ENCODE data around the gene TOMM20L. TPM values are rescaled to one million over a fixed set of nuclear protein-coding genes. Genes with fewer than 3 reads are reported as not detected.
"Not testable (repeated sequence)": the region's sequence is repeated elsewhere in the genome, so short reads cannot be mapped to it uniquely, and the experiment has no call there.

The TOMM20L gene
- not detected in 2 replicates for total RNA-seq

DNA sequence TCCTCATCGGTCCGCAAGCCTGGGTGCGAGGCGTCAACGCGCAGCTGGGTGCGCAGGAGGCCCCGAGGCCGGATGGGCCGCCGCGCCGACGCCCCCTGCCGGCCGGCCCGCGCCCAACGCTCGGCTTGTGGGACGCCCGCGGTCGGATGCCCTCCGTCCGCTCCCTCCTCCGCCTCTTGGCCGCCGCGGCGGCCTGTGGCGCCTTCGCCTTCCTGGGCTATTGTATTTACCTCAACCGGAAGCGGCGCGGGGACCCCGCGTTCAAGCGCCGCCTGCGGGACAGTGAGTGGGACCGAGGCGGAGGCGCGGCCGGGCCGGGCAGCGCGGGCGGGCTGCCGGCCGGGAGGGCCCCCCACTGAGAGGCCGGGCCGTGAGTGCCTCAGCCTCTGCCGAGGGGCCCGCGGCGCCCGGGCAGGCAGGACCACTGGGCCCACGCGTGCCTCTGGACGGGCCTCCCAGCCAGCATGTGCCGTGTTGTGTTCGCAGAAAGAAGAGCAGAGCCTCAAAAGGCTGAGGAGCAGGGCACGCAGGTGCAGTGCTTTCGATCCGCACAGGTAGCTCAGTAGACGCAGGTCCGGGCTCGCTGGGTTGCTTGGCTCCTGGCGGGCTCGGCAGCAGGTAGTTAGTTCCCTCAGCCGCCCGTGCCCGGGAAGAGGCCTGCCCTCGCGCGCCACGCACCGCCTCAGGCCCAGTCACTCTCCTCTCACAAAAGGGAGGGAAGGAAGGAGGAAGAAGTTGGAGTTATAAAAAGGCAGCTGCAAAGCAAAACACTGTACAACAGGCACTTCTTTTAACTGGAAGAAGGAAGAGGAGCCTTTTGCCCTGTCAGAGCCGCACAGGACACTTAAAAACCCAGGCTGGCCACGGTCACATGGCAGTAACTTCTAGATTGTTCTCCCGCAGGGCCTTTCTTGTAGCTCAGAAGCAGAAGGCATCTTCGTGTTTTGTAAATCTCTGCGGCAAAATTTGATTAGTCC lies at the start of gene TOMM20L:
Gene TOMM20L, plus strand, starts transcription at position 119 of the 977 bp plus-strand sequence. Its CDS starts 28 bp downstream, at position 147.
- H3K27ac Mint-ChIP-seq, result peak within 1 kb of the TSS; percentile 51
- H3K27me3 Mint-ChIP-seq, result peaks cover 2% of the 10 kb centered on the region
- H3K4me1 Mint-ChIP-seq, result peaks cover 11% of the 10 kb centered on the region
- intact Hi-C loops (cut with micrococcal nuclease), result loop anchor here (1.0 to 5.0 kb wide), 2 partner anchors 31 to 64 kb away; partner anchors contain the start of genes KIAA0586 and TIMM9
- H3K4me3 Mint-ChIP-seq, result peak within 1 kb of the TSS; percentile 76
- H3K36me3 Mint-ChIP-seq (ENCODE audit: low read depth), result no peaks in the 10 kb centered on the region
- DNase-seq, result peak; percentile 94
- H3K9me3 Mint-ChIP-seq, result no peaks in the 10 kb centered on the region

DNA sequence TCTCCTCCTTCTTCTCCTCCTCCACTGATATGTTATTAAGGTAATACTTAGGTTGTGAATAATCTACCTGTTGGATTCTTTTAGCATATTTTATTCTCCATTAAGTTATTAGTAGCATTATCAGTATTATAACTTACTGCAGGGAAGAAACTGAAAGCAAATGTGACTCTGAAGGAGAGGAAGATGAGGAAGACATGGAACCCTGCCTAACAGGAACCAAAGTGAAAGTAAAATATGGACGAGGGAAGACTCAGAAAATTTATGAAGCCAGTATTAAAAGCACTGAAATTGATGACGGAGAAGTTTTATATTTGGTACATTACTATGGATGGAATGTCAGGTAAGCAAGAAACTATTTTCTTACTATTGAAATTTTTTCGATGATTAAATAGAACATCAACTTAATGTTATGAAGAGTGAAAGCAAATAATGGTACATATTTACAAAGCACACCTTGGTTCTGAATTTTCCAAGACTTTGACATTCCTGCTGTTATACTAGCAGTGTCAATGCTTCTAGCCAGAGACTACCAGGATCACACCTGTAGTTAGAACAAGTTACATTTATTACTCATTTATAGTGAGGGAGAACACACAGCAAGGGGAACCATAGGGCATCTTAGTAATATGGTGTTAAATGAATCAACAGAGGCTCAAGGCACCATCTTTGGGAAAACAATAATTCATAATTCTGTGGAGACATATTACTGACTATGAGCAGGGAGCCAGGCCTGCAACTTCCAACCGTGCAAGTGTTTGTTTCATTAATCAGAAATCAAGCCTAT lies 42.0 kb upstream of the TOMM20L start:
- Mint-ChIP-seq H3K27me3 (no peaks in the 10 kb centered on the region), H3K36me3 (ENCODE audit: low read depth) (peaks cover 42% of the 10 kb centered on the region), H3K9me3 (no peaks in the 10 kb centered on the region), H3K4me1 (peaks cover 19% of the 10 kb centered on the region), H3K27ac (peak overlapping the region; percentile 90), H3K4me3 (peak overlapping the region; percentile 83)
- intact Hi-C loops (cut with micrococcal nuclease), result no loop called here
- no peak for DNase-seq

DNA sequence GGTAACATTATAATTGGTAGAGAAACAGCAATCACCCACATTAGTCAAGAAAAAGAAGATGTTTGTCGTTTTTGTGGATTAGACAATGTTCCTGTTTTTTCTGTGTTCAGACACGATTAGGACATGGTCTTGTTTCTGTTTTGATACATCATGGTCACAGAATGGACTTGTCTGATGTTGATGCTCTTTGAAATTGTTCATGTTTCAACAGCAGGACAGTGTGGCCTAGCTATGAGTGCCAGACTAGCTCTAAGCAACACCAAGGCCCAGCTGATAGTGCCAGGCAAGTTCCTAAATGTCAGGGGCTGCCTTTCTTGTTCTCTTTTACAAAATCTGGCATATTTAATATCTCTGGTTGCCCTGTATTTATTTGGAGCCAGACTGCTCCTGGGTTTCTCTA lies 40.9 kb upstream of the TOMM20L start:
- H3K27ac Mint-ChIP-seq, result no peak overlapping the region
- intact Hi-C loops (cut with micrococcal nuclease), result no loop called here

DNA sequence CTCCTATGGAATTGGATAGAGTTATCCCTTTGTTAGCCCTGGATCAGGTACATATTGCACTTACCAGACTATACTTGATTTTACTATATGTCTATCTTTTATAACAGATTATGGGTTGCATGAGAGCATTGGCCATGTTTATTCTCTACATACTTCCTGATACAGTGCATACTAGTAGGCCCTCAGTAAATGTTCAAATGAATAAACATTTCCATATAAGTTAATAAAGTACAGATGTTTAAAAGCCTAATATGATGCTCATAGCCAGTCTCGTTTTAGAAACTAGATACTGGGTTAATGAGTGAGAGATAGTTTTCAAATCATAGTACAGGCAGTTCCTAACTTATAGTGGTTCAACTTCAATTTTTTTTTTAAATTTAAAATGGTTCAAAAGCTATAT lies 39.5 kb upstream of the TOMM20L start:
- H3K27me3 Mint-ChIP-seq, result no peaks in the 10 kb centered on the region
- H3K9me3 Mint-ChIP-seq, result no peaks in the 10 kb centered on the region
- DNase-seq, result no peak
- no peak overlapping the region for H3K4me3 Mint-ChIP-seq
- H3K27ac Mint-ChIP-seq, result no peak overlapping the region
- intact Hi-C loops (cut with micrococcal nuclease), result no loop called here
- H3K4me1 Mint-ChIP-seq, result peaks cover 19% of the 10 kb centered on the region
- H3K36me3 Mint-ChIP-seq (ENCODE audit: low read depth), result peaks cover 39% of the 10 kb centered on the region

More for the DNA sequence above, 40.9 kb upstream of the TOMM20L start:
- Mint-ChIP-seq H3K9me3 (no peaks in the 10 kb centered on the region), H3K4me3 (no peak overlapping the region), H3K4me1 (peaks cover 19% of the 10 kb centered on the region), H3K36me3 (ENCODE audit: low read depth) (peaks cover 42% of the 10 kb centered on the region), H3K27me3 (no peaks in the 10 kb centered on the region)
- DNase-seq, result no peak

DNA sequence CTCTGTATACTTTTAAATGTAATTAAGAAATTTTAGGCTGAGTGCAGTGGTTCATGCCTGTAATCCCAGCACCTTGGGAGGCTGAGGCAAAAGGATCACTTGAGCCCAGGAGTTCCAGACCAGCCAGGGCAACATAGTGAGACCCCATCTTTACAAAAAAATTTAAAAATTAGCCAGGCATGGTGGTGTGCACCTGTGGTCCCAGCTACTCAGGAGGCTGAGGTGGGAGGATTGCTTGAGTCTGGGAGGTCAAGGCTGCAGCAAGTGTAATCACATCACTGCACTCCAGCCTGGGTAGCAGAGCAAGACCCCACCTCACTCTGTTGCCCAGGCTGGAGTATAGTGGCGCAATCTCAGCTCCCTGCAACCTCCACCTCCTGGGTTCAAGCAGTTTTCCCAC lies 33.5 kb upstream of the TOMM20L start:
- intact Hi-C loops (cut with micrococcal nuclease); H3K27me3 Mint-ChIP-seq: not testable (repeated sequence)
- H3K36me3 Mint-ChIP-seq (ENCODE audit: low read depth), result peaks cover 29% of the 10 kb centered on the region

DNA sequence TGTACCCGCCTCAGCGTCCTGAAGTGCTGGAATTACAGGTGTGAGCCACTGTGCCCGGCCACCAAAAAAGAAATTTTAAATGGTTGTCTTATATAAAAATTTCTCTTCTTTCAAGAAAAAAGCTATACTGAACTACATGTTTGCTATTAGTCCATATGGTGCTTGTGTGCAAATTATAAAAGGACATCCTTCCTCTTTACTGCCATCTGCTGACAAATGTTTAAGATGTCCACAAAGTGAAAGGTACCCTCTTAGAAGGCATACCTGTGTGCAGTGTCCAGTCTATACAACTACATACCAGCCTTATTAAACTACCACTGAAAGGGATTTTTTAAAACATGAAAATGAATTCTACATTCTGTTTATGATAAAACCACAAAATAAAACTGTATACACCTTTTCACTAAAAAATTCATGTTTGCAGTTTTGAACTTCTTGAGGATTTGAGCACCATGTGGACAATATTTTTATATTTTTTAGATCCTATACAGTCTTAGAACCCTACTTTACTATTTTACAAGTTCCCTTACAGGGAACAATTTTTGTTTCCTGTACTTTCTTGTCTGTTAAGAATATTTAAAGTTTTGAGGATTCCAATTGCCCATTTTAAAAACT lies 32.8 kb upstream of the TOMM20L start:
- Mint-ChIP-seq H3K4me1 (peaks cover 6% of the 10 kb centered on the region), H3K27me3 (no peaks in the 10 kb centered on the region), H3K9me3 (no peaks in the 10 kb centered on the region), H3K4me3 (no peak overlapping the region), H3K27ac (no peak overlapping the region), H3K36me3 (ENCODE audit: low read depth) (peaks cover 33% of the 10 kb centered on the region)
- peak; percentile 59 for DNase-seq
- intact Hi-C loops (cut with micrococcal nuclease), result loop anchor here (1.0 kb wide), 1 partner anchor 255 kb away; no protein-coding TSS in a partner anchor

More for the DNA sequence above, 33.5 kb upstream of the TOMM20L start:
- not testable (repeated sequence) for DNase-seq, H3K4me1 Mint-ChIP-seq, H3K4me3 Mint-ChIP-seq, H3K9me3 Mint-ChIP-seq, H3K27ac Mint-ChIP-seq

DNA sequence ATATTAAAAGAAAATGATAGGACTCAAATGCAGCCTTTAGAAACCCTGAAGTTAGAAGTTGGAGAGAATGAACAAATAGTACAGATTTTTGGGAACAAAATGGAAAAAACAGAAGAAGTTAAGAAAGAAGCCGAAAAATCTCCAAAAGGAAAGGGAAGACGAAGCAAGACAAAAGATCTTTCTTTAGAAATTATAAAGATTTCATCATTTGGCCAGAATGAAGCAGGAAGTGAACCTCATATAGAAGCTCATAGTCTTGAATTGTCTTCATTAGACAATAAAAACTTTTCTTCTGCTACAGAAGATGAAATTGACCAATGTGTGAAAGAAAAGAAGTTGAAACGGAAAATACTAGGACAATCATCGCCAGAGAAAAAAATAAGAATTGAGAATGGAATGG lies 31.4 kb upstream of the TOMM20L start:
- H3K36me3 Mint-ChIP-seq (ENCODE audit: low read depth), result peaks cover 39% of the 10 kb centered on the region
- intact Hi-C loops (cut with micrococcal nuclease), result no loop called here
- H3K4me3 Mint-ChIP-seq, result no peak overlapping the region
- no peak overlapping the region for H3K27ac Mint-ChIP-seq
- peaks cover 6% of the 10 kb centered on the region for H3K4me1 Mint-ChIP-seq
- no peak for DNase-seq
- no peaks in the 10 kb centered on the region for H3K9me3 Mint-ChIP-seq
- no peaks in the 10 kb centered on the region for H3K27me3 Mint-ChIP-seq

DNA sequence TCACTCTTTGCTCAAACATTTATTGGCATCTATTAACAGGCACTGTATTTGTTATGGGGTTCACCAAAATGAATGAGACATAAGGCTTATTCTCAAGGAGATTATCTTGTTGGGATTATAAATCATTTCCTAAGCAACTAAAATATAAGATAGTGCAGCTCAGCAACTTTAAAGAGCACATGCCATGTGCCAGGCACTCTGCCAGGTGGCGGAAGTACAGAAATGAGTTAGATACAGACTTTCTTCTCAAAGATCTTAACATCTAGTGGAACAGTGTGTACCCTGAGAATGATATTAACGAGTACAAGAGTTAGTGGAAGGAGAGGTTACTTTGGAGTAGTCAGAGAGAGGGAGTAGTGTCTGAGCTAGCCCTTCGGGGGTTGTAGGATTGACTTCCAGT lies 28.4 kb upstream of the TOMM20L start:
- Mint-ChIP-seq H3K4me3 (no peak overlapping the region), H3K27me3 (no peaks in the 10 kb centered on the region), H3K4me1 (peaks cover 6% of the 10 kb centered on the region), H3K27ac (no peak overlapping the region), H3K9me3 (no peaks in the 10 kb centered on the region), H3K36me3 (ENCODE audit: low read depth) (peaks cover 42% of the 10 kb centered on the region)
- no peak for DNase-seq
- intact Hi-C loops (cut with micrococcal nuclease), result no loop called here

DNA sequence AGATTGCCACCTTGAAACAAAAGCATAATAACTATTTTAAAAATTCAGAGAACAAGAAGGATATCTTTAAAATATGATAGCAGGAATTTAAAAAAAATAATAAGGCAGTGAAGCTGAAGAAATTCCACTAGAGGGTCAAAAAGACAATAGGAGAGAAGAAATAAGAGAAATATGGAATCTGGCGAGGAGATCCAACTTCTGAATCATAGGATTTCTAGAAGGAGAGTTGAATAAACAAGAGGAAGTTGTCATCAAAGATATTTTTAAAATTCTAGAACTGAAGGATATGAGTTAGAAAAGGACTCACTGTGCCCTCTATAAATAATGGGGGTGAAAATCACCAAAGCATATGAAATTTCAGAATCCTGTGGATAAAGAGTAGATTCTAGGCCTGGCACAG lies 26.8 kb upstream of the TOMM20L start:
- Mint-ChIP-seq H3K4me3 (no peak overlapping the region), H3K27ac (no peak overlapping the region), H3K4me1 (peaks cover 6% of the 10 kb centered on the region), H3K9me3 (no peaks in the 10 kb centered on the region), H3K36me3 (ENCODE audit: low read depth) (peaks cover 43% of the 10 kb centered on the region), H3K27me3 (no peaks in the 10 kb centered on the region)
- intact Hi-C loops (cut with micrococcal nuclease), result no loop called here
- no peak for DNase-seq

DNA sequence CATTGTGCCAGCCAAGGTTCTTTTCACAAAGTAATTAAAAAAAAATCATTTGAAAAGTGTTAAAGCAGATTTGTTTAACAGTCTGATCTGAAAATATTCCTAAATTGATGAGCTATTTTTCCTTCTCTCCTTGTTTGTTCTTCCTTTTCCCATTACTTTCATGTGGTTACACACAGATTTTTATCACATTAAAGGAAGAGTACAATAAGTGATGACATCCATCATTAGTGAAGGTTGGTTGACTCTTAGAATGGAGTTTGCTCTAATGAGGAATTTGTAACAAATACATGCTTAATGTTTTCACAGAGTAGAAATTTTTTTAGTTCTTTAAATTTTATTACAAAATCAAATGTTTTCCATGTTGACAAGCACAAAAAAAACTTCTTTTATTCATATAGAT lies 18.9 kb upstream of the TOMM20L start:
- peaks cover 5% of the 10 kb centered on the region for H3K4me1 Mint-ChIP-seq
- no peak overlapping the region for H3K27ac Mint-ChIP-seq
- H3K4me3 Mint-ChIP-seq, result no peak overlapping the region
- no peaks in the 10 kb centered on the region for H3K9me3 Mint-ChIP-seq
- intact Hi-C loops (cut with micrococcal nuclease), result no loop called here
- peaks cover 36% of the 10 kb centered on the region for H3K36me3 Mint-ChIP-seq (ENCODE audit: low read depth)
- H3K27me3 Mint-ChIP-seq, result no peaks in the 10 kb centered on the region
- DNase-seq, result no peak

DNA sequence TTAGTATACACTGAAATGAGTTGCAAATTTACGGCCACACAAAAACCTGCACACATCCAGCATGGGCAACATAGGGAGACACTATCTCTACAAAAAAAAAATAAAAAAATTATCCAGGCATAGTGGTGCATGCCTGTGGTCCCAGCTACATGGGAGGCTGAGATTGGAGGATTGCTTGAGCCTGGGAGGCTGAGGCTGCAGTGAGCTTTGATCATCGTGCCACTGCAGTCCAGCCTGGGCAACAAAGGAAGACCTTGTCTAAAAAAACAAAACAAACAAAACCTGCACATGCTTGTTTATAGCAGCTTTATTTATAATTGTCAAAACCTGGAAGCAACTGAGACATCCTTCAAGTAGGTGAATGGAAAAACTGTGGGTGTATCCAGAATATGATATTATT lies 4.9 kb upstream of the TOMM20L start:
- Mint-ChIP-seq H3K36me3 (ENCODE audit: low read depth) (peaks cover 2% of the 10 kb centered on the region), H3K27me3 (peaks cover 2% of the 10 kb centered on the region), H3K4me3 (no peak overlapping the region), H3K9me3 (no peaks in the 10 kb centered on the region), H3K4me1 (peaks cover 9% of the 10 kb centered on the region), H3K27ac (no peak overlapping the region)
- DNase-seq, result no peak
- intact Hi-C loops (cut with micrococcal nuclease), result no loop called here

DNA sequence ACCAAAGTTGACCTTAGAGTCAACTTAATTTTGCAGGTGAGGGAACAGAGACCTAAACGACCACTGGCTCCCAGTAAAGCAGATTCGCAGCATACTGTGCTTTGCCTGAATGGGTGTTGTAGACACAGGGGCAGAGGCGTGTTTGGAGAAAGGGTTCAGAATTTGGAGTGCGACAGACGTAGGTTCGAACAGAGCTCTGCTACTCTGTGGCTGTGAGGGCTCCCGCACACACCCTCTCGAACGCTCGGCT lies 243 bp upstream of the TOMM20L start:
- Mint-ChIP-seq H3K9me3 (no peaks in the 10 kb centered on the region), H3K4me1 (peaks cover 12% of the 10 kb centered on the region), H3K4me3 (peak overlapping the region; percentile 65), H3K27me3 (peaks cover 2% of the 10 kb centered on the region), H3K36me3 (ENCODE audit: low read depth) (no peaks in the 10 kb centered on the region), H3K27ac (peak overlapping the region; percentile 51)
- DNase-seq, result no peak
- intact Hi-C loops (cut with micrococcal nuclease), result loop anchor here (5.0 kb wide), 1 partner anchor 63 kb away; no protein-coding TSS in a partner anchor

DNA sequence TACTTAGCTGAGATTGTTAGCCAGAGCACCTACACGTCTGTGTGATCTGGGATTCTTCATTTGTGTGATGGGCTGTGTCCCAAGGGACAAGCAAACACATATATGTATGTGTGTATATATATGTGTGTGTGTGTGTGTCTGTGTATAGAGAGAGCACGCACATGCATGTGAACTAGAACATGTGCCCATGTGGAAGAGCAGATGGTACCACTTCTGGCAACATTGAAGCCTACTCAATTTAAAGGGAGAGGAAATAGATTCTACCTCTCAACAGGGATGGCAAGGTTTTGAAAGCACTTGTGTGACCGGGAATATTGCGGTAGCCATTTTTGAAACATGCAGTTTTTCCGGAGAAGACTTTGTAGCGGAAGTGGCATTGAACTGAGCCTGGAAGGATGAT lies 1.4 kb downstream of the TOMM20L start:
- Mint-ChIP-seq H3K36me3 (ENCODE audit: low read depth) (peaks cover 3% of the 10 kb centered on the region), H3K4me3 (no peak overlapping the region), H3K27me3 (peaks cover 2% of the 10 kb centered on the region), H3K9me3 (no peaks in the 10 kb centered on the region), H3K4me1 (peaks cover 8% of the 10 kb centered on the region), H3K27ac (no peak overlapping the region)
- intact Hi-C loops (cut with micrococcal nuclease), result loop anchor here (1.0 to 5.0 kb wide), 2 partner anchors 65 to 289 kb away; no protein-coding TSS in a partner anchor
- no peak for DNase-seq
